Endodermal cell (in vitro differentiated cells): Measurements from ENCODE around the gene TGFB2. TPM values are rescaled to one million over a fixed set of nuclear protein-coding genes. Genes with fewer than 3 reads are reported as not detected.
A peak's percentile ranks its signal among the peaks of the same experiment; 100 is the strongest.

Experiments
- DNase-seq: peaks from one replicate; pipeline ENCODE4 v3.0.0-alpha.2; 2017
- H3K27ac ChIP-seq: 2 replicates; pipeline ENCODE4 v1.5.1; 2013; ENCODE audit warnings: mild to moderate bottlenecking, low read depth, low read length, moderate library complexity
- H3K27me3 ChIP-seq: 2 replicates; pipeline ENCODE4 v1.6.1; 2013; ENCODE audit warnings: mild to moderate bottlenecking, low read length, moderate library complexity; ENCODE audit not compliant: insufficient read depth, control insufficient read depth, poor library complexity, severe bottlenecking
- H3K36me3 ChIP-seq: 2 replicates; pipeline ENCODE4 v1.7.0; 2013; ENCODE audit warnings: mild to moderate bottlenecking, low read length, moderate library complexity; ENCODE audit not compliant: control insufficient read depth, insufficient read depth
- H3K4me1 ChIP-seq: one replicate; pipeline ENCODE4 v1.7.0; 2013; ENCODE audit warnings: low read length; ENCODE audit not compliant: control insufficient read depth, insufficient read depth
- H3K4me3 ChIP-seq: 2 replicates; pipeline ENCODE4 v1.5.1; 2013; ENCODE audit warnings: mild to moderate bottlenecking, low read length, moderate library complexity
- H3K9ac ChIP-seq: 2 replicates; pipeline ENCODE4 v1.6.1; 2013; ENCODE audit warnings: mild to moderate bottlenecking, low read length, moderate library complexity; ENCODE audit not compliant: poor library complexity, severe bottlenecking; ENCODE audit errors: extremely low read depth
- H3K9me3 ChIP-seq: 2 replicates; pipeline ENCODE4 v1.6.1; 2013; ENCODE audit warnings: mild to moderate bottlenecking, low read length, moderate library complexity; ENCODE audit not compliant: control insufficient read depth
- H3K27ac Mint-ChIP-seq: 2 replicates; pipeline ENCODE4 v1.8.0; 2020; ENCODE audit warnings: mixed read lengths
- H3K27me3 Mint-ChIP-seq: 2 replicates; pipeline ENCODE4 v1.8.0; 2021; ENCODE audit warnings: mild to moderate bottlenecking, mixed read lengths; ENCODE audit not compliant: insufficient read depth
- H3K36me3 Mint-ChIP-seq: 2 replicates; pipeline ENCODE4 v1.8.0; 2020; ENCODE audit warnings: low read depth, mixed read lengths
- H3K4me1 Mint-ChIP-seq: 2 replicates; pipeline ENCODE4 v1.8.0; 2020; ENCODE audit warnings: mixed read lengths
- H3K4me3 Mint-ChIP-seq: 2 replicates; pipeline ENCODE4 v1.8.0; 2020; ENCODE audit warnings: mild to moderate bottlenecking, moderate library complexity, mixed read lengths
- H3K9me3 Mint-ChIP-seq: 2 replicates; pipeline ENCODE4 v1.8.0; 2020; ENCODE audit warnings: mild to moderate bottlenecking, mixed read lengths
- WGBS, 2 experiments: methylation state at CpG; one replicate each; pipeline versions ENCODE4 v1.1.5 to v1.1.7; 2013; ENCODE audit warnings: missing lambda C conversion rate in 2 of 2, mixed read lengths in 1 of 2; ENCODE audit not compliant: insufficient coverage in 1 of 2, insufficient read length in 1 of 2; 5-methylcytosine and 5-hydroxymethylcytosine counted together
- total RNA-seq, 2 donors: library from RNA; stranded (reverse); fragmentation: NEBNext Ultra II Directional in 1 of 2; extraction: Animal tissue kit (Norgen Biotek cat#: 25700) in 1 of 2; gene quantifications; 2 replicates in 1 of 2; 3 replicates in 1 of 2; pipeline ENCODE4 v1.2.1, GENCODE V29; 2021
- TF ChIP-seq, protein P1 (sequence below): fragments of 200-600 bp; sonication (generic); conservative IDR thresholded peaks from 2 replicates; pipeline ENCODE4 v1.5.0; 2021; ENCODE audit warnings: antibody characterized with exemption, mild to moderate bottlenecking

Gene TGFB2
- total RNA-seq, 2 donors from 2014 or later = 0.11 to 1.2 TPM

GRCh38 chr1:218462587-218462986 lies 117.5 kb downstream of the TGFB2 start:
- WGBS, 2 experiments = 78% methylated on average over 2 of the region's 2 CpGs; no CpG with 5 or more reads in 1 of the 2 experiments
- Histone ChIP-seq H3K27ac (no peak overlapping the region), H3K4me1 (peaks cover 5% of the 10 kb centered on the region), H3K27me3 (no peaks in the 10 kb centered on the region), H3K4me3 (no peak overlapping the region), H3K36me3 (no peaks in the 10 kb centered on the region), H3K9me3 (no peaks in the 10 kb centered on the region), H3K9ac (no peak overlapping the region)
- no peak for DNase-seq
- peak overlapping the region; percentile 31 for H3K27ac Mint-ChIP-seq
- H3K27me3 Mint-ChIP-seq = no peaks in the 10 kb centered on the region
- TF ChIP-seq, protein P1, sequence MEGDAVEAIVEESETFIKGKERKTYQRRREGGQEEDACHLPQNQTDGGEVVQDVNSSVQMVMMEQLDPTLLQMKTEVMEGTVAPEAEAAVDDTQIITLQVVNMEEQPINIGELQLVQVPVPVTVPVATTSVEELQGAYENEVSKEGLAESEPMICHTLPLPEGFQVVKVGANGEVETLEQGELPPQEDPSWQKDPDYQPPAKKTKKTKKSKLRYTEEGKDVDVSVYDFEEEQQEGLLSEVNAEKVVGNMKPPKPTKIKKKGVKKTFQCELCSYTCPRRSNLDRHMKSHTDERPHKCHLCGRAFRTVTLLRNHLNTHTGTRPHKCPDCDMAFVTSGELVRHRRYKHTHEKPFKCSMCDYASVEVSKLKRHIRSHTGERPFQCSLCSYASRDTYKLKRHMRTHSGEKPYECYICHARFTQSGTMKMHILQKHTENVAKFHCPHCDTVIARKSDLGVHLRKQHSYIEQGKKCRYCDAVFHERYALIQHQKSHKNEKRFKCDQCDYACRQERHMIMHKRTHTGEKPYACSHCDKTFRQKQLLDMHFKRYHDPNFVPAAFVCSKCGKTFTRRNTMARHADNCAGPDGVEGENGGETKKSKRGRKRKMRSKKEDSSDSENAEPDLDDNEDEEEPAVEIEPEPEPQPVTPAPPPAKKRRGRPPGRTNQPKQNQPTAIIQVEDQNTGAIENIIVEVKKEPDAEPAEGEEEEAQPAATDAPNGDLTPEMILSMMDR = no peak
- no peaks in the 10 kb centered on the region for H3K9me3 Mint-ChIP-seq
- H3K4me1 Mint-ChIP-seq = peaks cover 20% of the 10 kb centered on the region
- H3K4me3 Mint-ChIP-seq = no peak overlapping the region
- H3K36me3 Mint-ChIP-seq = no peaks in the 10 kb centered on the region

GRCh38 chr1:218463194-218464156 lies 118.3 kb downstream of the TGFB2 start:
- Mint-ChIP-seq H3K9me3 (no peaks in the 10 kb centered on the region), H3K27me3 (no peaks in the 10 kb centered on the region), H3K4me1 (peaks cover 20% of the 10 kb centered on the region), H3K27ac (peak overlapping the region; percentile 31), H3K36me3 (no peaks in the 10 kb centered on the region), H3K4me3 (no peak overlapping the region)
- H3K9me3 ChIP-seq = no peaks in the 10 kb centered on the region
- DNase-seq = no peak
- no peaks in the 10 kb centered on the region for H3K36me3 ChIP-seq
- no peak overlapping the region for H3K9ac ChIP-seq
- no peaks in the 10 kb centered on the region for H3K27me3 ChIP-seq
- H3K4me3 ChIP-seq = no peak overlapping the region
- TF ChIP-seq, protein P1 = no peak
- peaks cover 5% of the 10 kb centered on the region for H3K4me1 ChIP-seq
- H3K27ac ChIP-seq = peak overlapping the region; percentile 66
- WGBS, 2 experiments = 86 to 94% methylated on average over 8 to 14 of the region's 14 CpGs

GRCh38 chr1:218464871-218465270 lies 119.7 kb downstream of the TGFB2 start:
- H3K27ac Mint-ChIP-seq = no peak overlapping the region
- no peaks in the 10 kb centered on the region for H3K27me3 ChIP-seq
- no peaks in the 10 kb centered on the region for H3K36me3 ChIP-seq
- H3K4me1 Mint-ChIP-seq = peaks cover 11% of the 10 kb centered on the region
- peaks cover 5% of the 10 kb centered on the region for H3K4me1 ChIP-seq
- H3K27ac ChIP-seq = no peak overlapping the region
- H3K9me3 Mint-ChIP-seq = no peaks in the 10 kb centered on the region
- no peaks in the 10 kb centered on the region for H3K9me3 ChIP-seq
- H3K4me3 Mint-ChIP-seq = no peak overlapping the region
- no peak overlapping the region for H3K4me3 ChIP-seq
- no peak for DNase-seq
- no peaks in the 10 kb centered on the region for H3K27me3 Mint-ChIP-seq
- no peak overlapping the region for H3K9ac ChIP-seq
- WGBS, 2 experiments = 100% methylated on average over 2 of the region's 2 CpGs; no CpG with 5 or more reads in 1 of the 2 experiments
- no peaks in the 10 kb centered on the region for H3K36me3 Mint-ChIP-seq
- TF ChIP-seq, protein P1 = no peak
